H9 (cell line): Measurements from ENCODE around the gene DDX24. TPM values are rescaled to one million over a fixed set of nuclear protein-coding genes. Genes with fewer than 3 reads are reported as not detected.

ENCODE experiments used
- DNase-seq: peaks from one replicate; pipeline ENCODE4 v3.0.0-alpha.2; 2017
- H2AFZ ChIP-seq: one replicate; pipeline ENCODE4 v1.6.1; 2013; ENCODE audit warnings: mild to moderate bottlenecking, low read length, control low read depth, moderate library complexity
- H2AK5ac ChIP-seq: 2 replicates; pipeline ENCODE4 v1.6.1; 2013; ENCODE audit warnings: low read length, control low read depth, mixed read lengths; ENCODE audit not compliant: insufficient read length
- H2BK120ac ChIP-seq: one replicate; pipeline ENCODE4 v1.6.1; 2013; ENCODE audit warnings: low read depth, mild to moderate bottlenecking, low read length, control low read depth, inconsistent platforms; ENCODE audit not compliant: poor library complexity, severe bottlenecking
- H2BK12ac ChIP-seq: 2 replicates; pipeline ENCODE4 v1.6.1; 2013; ENCODE audit warnings: low read length, control low read depth, mixed read lengths, low read depth; ENCODE audit not compliant: insufficient read length
- H2BK15ac ChIP-seq: 2 replicates; pipeline ENCODE4 v1.6.1; 2013; ENCODE audit warnings: low read depth, low read length, control low read depth
- H2BK20ac ChIP-seq: one replicate; pipeline ENCODE4 v1.6.1; 2013; ENCODE audit warnings: low read depth, mild to moderate bottlenecking, low read length, control low read depth, inconsistent platforms; ENCODE audit not compliant: poor library complexity, severe bottlenecking
- H2BK5ac ChIP-seq: 2 replicates; pipeline ENCODE4 v1.6.1; 2013; ENCODE audit warnings: low read length, control low read depth, mixed read lengths; ENCODE audit not compliant: insufficient read length
- H3K14ac ChIP-seq: 2 replicates; pipeline ENCODE4 v1.6.1; 2013; ENCODE audit warnings: low read length, control low read depth; ENCODE audit not compliant: insufficient read depth
- H3K18ac ChIP-seq: 2 replicates; pipeline ENCODE4 v1.6.1; 2013; ENCODE audit warnings: low read depth, mild to moderate bottlenecking, mixed read lengths, low read length, control low read depth; ENCODE audit not compliant: insufficient read length
- H3K23ac ChIP-seq: 2 replicates; pipeline ENCODE4 v1.6.1; 2013; ENCODE audit warnings: low read length, control low read depth, mixed read lengths, low read depth; ENCODE audit not compliant: insufficient read length
- H3K23me2 ChIP-seq: 2 replicates; pipeline ENCODE4 v1.6.1; 2013; ENCODE audit warnings: low read depth, mild to moderate bottlenecking, mixed read lengths, low read length, control low read depth; ENCODE audit not compliant: insufficient read length, poor library complexity, severe bottlenecking
- H3K27ac ChIP-seq: 2 replicates; pipeline ENCODE4 v1.5.1; 2013; ENCODE audit warnings: low read length, control low read depth, mixed read lengths, low read depth; ENCODE audit not compliant: insufficient read length
- H3K27me3 ChIP-seq: 2 replicates; pipeline ENCODE4 v1.6.1; 2013; ENCODE audit warnings: low read length, control low read depth, inconsistent platforms; ENCODE audit not compliant: insufficient read depth
- H3K4ac ChIP-seq: 2 replicates; pipeline ENCODE4 v1.6.1; 2013; ENCODE audit warnings: low read depth, mild to moderate bottlenecking, control low read depth, inconsistent platforms, low read length, moderate library complexity
- H3K4me1 ChIP-seq: 2 replicates; pipeline ENCODE4 v1.6.1; 2013; ENCODE audit warnings: low read length, control low read depth, inconsistent platforms; ENCODE audit not compliant: insufficient read depth
- H3K4me2 ChIP-seq: 2 replicates; pipeline ENCODE4 v1.6.1; 2013; ENCODE audit warnings: low read length, control low read depth, mixed read lengths; ENCODE audit not compliant: insufficient read length, insufficient read depth
- H3K56ac ChIP-seq: 2 replicates; pipeline ENCODE4 v1.6.1; 2013; ENCODE audit warnings: low read depth, mild to moderate bottlenecking, mixed read lengths, low read length, control low read depth; ENCODE audit not compliant: insufficient read length
- H3K79me1 ChIP-seq: 2 replicates; pipeline ENCODE4 v1.6.1; 2013; ENCODE audit warnings: low read depth, mild to moderate bottlenecking, moderate library complexity, low read length, control low read depth, inconsistent platforms; ENCODE audit not compliant: insufficient read depth, poor library complexity, severe bottlenecking
- H3K79me2 ChIP-seq: 2 replicates; pipeline ENCODE4 v1.6.1; 2013; ENCODE audit warnings: low read length, control low read depth, inconsistent platforms; ENCODE audit not compliant: insufficient read depth
- H3K9ac ChIP-seq: 2 replicates; pipeline ENCODE4 v1.6.1; 2013; ENCODE audit warnings: low read length, control low read depth, mixed read lengths; ENCODE audit not compliant: insufficient read length; ENCODE audit errors: extremely low read depth
- H3K9me3 ChIP-seq: one replicate; pipeline ENCODE4 v1.6.1; 2013; ENCODE audit warnings: low read depth, low read length, inconsistent platforms; ENCODE audit not compliant: control insufficient read depth
- H3T11ph ChIP-seq: one replicate; pipeline ENCODE4 v1.6.1; 2013; ENCODE audit warnings: mild to moderate bottlenecking, low read length, control low read depth, inconsistent platforms
- H4K20me1 ChIP-seq: one replicate; pipeline ENCODE4 v1.6.1; 2013; ENCODE audit not compliant: control insufficient read depth, insufficient read length, insufficient read depth
- H4K5ac ChIP-seq: 2 replicates; pipeline ENCODE4 v1.6.1; 2013; ENCODE audit warnings: low read depth, mild to moderate bottlenecking, mixed read lengths, low read length, control low read depth; ENCODE audit not compliant: insufficient read length
- H4K8ac ChIP-seq: replicated peaks from 2 replicates; pipeline ENCODE4 v1.6.1; 2013; ENCODE audit warnings: low read length, control low read depth, mixed read lengths, low read depth; ENCODE audit not compliant: insufficient read length
- H4K91ac ChIP-seq: 2 replicates; pipeline ENCODE4 v1.6.1; 2013; ENCODE audit warnings: low read depth, mild to moderate bottlenecking, moderate library complexity, mixed read lengths, low read length, control low read depth; ENCODE audit not compliant: insufficient read length
- H3K27ac Mint-ChIP-seq, 3 experiments: 2 replicates in 2 of 3; 3 replicates in 1 of 3; pipeline ENCODE4 v1.8.0; 2020 to 2021; ENCODE audit warnings: mixed read lengths in 3 of 3, mild to moderate bottlenecking in 1 of 3, moderate library complexity in 1 of 3
- H3K27me3 Mint-ChIP-seq: 2 replicates; pipeline ENCODE4 v1.8.0; 2021; ENCODE audit warnings: low read depth, mild to moderate bottlenecking, moderate library complexity, mixed read lengths
- H3K36me3 Mint-ChIP-seq, 3 experiments: 2 replicates in 2 of 3; 3 replicates in 1 of 3; pipeline ENCODE4 v1.8.0; 2020 to 2021; ENCODE audit warnings: low read depth in 3 of 3, mixed read lengths in 3 of 3; ENCODE audit not compliant: insufficient read depth in 1 of 3
- H3K4me1 Mint-ChIP-seq, 2 experiments: 2 replicates each; pipeline ENCODE4 v1.8.0; 2020; ENCODE audit warnings: mixed read lengths in 2 of 2
- H3K4me3 Mint-ChIP-seq, 2 experiments: 2 replicates in 1 of 2; 3 replicates in 1 of 2; pipeline ENCODE4 v1.8.0; 2020 to 2021; ENCODE audit warnings: mild to moderate bottlenecking in 2 of 2, mixed read lengths in 2 of 2, moderate library complexity in 1 of 2
- H3K9me3 Mint-ChIP-seq, 2 experiments: 2 replicates in 1 of 2; 3 replicates in 1 of 2; pipeline ENCODE4 v1.8.0; 2020; ENCODE audit warnings: mild to moderate bottlenecking in 2 of 2, mixed read lengths in 2 of 2, moderate library complexity in 1 of 2
- CTCF ChIP-seq: fragments of 200-600 bp; sonication (generic); conservative IDR thresholded peaks from 3 replicates; pipeline ENCODE4 v1.8.0; 2021; ENCODE audit warnings: antibody characterized with exemption, mild to moderate bottlenecking
- WGBS: extraction: QIAGEN DNeasy Blood & Tissue Kit; methylation state at CpG from one replicate; pipeline ENCODE4 v1.1.7; 2013; ENCODE audit warnings: missing lambda C conversion rate, low lambda C conversion rate, mixed read lengths; ENCODE audit not compliant: insufficient read length; ENCODE audit errors: extremely low coverage; 5-methylcytosine and 5-hydroxymethylcytosine counted together
- total RNA-seq: library from RNA; stranded (reverse); gene quantifications from 2 replicates; pipeline ENCODE4 v1.2.1, GENCODE V29; 2021

Gene DDX24
- total RNA-seq, 1 experiment from 2014 or later = 172 TPM

- peaks cover 11% of the 10 kb centered on the region for H3K27me3 Mint-ChIP-seq
- H3K4me1 Mint-ChIP-seq = peaks cover 25 to 50% of the 10 kb centered on the region in 2 experiments
- no peak for DNase-seq
- H3K27ac Mint-ChIP-seq = no peak overlapping the region
- Histone ChIP-seq H3K4me2 (no peak overlapping the region), H3K23me2 (no peaks in the 10 kb centered on the region), H3K27ac (no peak overlapping the region), H2BK15ac (no peak overlapping the region), H2BK120ac (no peak overlapping the region), H3K56ac (no peak overlapping the region), H3K23ac (no peak overlapping the region), H2BK20ac (no peak overlapping the region), H3K4ac (no peak overlapping the region), H3K9ac (no peak overlapping the region), H3K9me3 (no peaks in the 10 kb centered on the region), H2AK5ac (no peak overlapping the region), H3K14ac (no peak overlapping the region; the same call in 1 of the 2 replicates), H3K79me2 (no peaks in the 10 kb centered on the region), H4K20me1 (no peaks in the 10 kb centered on the region), H3K79me1 (no peaks in the 10 kb centered on the region), H3T11ph (no peak overlapping the region), H2BK5ac (no peak overlapping the region), H2AFZ (no peak overlapping the region), H3K18ac (no peak overlapping the region), H4K8ac (no peak overlapping the region), H4K91ac (no peak overlapping the region), H2BK12ac (no peak overlapping the region), H3K27me3 (no peaks in the 10 kb centered on the region), H3K4me1 (no peaks in the 10 kb centered on the region; the same call in 1 of the 2 replicates), H4K5ac (no peak overlapping the region)
- H3K9me3 Mint-ChIP-seq = no peaks in the 10 kb centered on the region; a peak in 1 of 5 replicates
- no peak overlapping the region for H3K4me3 Mint-ChIP-seq
- H3K36me3 Mint-ChIP-seq = no peaks in the 10 kb centered on the region
- TF ChIP-seq CTCF = no peak
- WGBS = no CpG with 5 or more reads among the region's 10 CpGs
These were observed 59.4 kb downstream of the DDX24 start for GRCh38 chr14:94021416-94022157.
